Measurements from ENCODE around the gene NUP160.

NUP160 gene, protein sequence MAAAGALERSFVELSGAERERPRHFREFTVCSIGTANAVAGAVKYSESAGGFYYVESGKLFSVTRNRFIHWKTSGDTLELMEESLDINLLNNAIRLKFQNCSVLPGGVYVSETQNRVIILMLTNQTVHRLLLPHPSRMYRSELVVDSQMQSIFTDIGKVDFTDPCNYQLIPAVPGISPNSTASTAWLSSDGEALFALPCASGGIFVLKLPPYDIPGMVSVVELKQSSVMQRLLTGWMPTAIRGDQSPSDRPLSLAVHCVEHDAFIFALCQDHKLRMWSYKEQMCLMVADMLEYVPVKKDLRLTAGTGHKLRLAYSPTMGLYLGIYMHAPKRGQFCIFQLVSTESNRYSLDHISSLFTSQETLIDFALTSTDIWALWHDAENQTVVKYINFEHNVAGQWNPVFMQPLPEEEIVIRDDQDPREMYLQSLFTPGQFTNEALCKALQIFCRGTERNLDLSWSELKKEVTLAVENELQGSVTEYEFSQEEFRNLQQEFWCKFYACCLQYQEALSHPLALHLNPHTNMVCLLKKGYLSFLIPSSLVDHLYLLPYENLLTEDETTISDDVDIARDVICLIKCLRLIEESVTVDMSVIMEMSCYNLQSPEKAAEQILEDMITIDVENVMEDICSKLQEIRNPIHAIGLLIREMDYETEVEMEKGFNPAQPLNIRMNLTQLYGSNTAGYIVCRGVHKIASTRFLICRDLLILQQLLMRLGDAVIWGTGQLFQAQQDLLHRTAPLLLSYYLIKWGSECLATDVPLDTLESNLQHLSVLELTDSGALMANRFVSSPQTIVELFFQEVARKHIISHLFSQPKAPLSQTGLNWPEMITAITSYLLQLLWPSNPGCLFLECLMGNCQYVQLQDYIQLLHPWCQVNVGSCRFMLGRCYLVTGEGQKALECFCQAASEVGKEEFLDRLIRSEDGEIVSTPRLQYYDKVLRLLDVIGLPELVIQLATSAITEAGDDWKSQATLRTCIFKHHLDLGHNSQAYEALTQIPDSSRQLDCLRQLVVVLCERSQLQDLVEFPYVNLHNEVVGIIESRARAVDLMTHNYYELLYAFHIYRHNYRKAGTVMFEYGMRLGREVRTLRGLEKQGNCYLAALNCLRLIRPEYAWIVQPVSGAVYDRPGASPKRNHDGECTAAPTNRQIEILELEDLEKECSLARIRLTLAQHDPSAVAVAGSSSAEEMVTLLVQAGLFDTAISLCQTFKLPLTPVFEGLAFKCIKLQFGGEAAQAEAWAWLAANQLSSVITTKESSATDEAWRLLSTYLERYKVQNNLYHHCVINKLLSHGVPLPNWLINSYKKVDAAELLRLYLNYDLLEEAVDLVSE (N-terminal part only)

DNA sequence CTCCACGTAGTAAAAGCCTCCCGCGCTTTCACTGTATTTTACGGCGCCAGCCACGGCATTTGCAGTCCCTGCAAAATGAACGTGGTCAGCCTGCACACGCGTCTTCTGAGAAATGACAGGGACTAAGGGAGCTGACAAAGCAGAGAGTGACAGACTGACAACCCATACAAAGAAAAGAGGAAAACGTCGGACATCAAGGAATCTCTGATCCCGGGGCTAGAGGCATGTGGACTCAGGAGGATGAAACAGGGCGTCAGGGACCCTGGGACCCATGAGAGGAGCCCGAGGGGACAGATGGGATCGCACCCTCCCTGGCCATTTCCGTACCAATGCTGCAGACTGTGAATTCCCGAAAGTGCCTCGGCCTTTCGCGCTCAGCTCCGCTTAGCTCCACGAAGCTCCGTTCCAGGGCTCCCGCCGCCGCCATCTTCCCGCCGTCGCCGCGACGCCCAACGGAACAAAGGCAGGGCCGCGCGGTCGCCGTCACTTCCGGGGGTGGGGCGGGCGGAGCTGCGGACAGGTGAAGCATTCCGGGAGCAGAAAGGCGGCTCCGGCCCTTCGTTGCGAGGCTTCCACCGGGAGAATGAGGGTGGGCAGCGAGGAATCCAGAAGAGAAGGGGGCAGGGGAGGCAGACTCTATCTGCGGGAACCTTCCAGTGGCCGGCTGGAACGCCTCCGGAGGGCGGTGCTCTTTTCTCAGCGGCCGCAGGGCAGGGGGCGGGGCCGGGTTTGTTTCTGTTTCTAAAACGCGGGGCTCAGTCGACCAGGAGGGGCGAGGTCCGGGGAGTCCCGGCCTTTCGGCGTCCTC is at the start of gene NUP160:
Gene NUP160 (minus strand): TSS at position 459 of the 808 bp plus-strand sequence. CDS start 32 bp downstream, at position 427.
- TF ChIP-seq TAF1 (IDR thresholded peaks at IDR 0.05; ENCODE audit: low read depth): peak; percentile 94
- peak; percentile 42; the same call in 1 of the 2 replicates for TF ChIP-seq ZBTB7A (IDR thresholded peaks at IDR 0.05; ENCODE audit: low read depth)
- TF ChIP-seq, protein P1, sequence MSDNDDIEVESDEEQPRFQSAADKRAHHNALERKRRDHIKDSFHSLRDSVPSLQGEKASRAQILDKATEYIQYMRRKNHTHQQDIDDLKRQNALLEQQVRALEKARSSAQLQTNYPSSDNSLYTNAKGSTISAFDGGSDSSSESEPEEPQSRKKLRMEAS (IDR thresholded peaks at IDR 0.05): peak; percentile 87
- TF ChIP-seq YY1 (IDR thresholded peaks at IDR 0.05; ENCODE audit: low read depth): peak; percentile 96
- TF ChIP-seq TEAD4 (IDR thresholded peaks at IDR 0.05): peak; percentile 35
- peak; percentile 82 for TF ChIP-seq CREB1 (IDR thresholded peaks at IDR 0.05; ENCODE audit: low read depth)
- no peak for TF ChIP-seq NFIC (IDR thresholded peaks at IDR 0.05)
- peak; percentile 58; the same call in 1 of the 2 replicates for TF ChIP-seq TCF12 (IDR thresholded peaks at IDR 0.05; ENCODE audit: low read depth)
- no peak for TF ChIP-seq FOXM1 (IDR thresholded peaks at IDR 0.05; ENCODE audit: borderline replicate concordance, low read depth)

DNA sequence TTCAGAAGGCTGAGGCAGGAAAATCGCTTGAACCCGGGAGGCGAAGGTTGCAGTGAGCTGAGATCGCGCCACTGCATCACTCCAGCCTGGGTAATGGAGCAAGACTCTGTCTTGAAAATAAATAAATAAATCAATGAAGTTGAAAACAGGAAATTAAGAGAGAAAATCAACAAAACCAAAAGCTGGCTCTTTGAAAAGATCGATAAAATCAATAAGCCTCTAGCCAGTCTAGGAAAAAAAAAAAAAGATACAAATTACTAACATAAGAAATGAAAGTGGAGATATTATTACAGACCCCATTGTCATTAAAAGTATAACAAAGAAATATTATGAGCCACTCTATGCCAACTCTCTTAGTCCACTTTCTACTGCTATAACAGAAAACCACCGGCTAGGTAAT is 48.0 kb upstream of the NUP160 start:
- TF ChIP-seq RAD21 (IDR thresholded peaks at IDR 0.05; ENCODE audit: low read depth) (no peak), EP300 (IDR thresholded peaks at IDR 0.05; ENCODE audit: borderline replicate concordance) (no peak), CREB1 (IDR thresholded peaks at IDR 0.05; ENCODE audit: low read depth) (no peak), TEAD4 (IDR thresholded peaks at IDR 0.05) (no peak), ZBTB7A (IDR thresholded peaks at IDR 0.05; ENCODE audit: low read depth) (no peak), CEBPB (IDR thresholded peaks at IDR 0.05) (no peak), NFIC (IDR thresholded peaks at IDR 0.05) (no peak), YY1 (IDR thresholded peaks at IDR 0.05; ENCODE audit: low read depth) (no peak), TCF12 (IDR thresholded peaks at IDR 0.05; ENCODE audit: low read depth) (no peak), FOXM1 (IDR thresholded peaks at IDR 0.05; ENCODE audit: borderline replicate concordance, low read depth) (no peak), EGR1 (IDR thresholded peaks at IDR 0.05) (no peak), TAF1 (IDR thresholded peaks at IDR 0.05; ENCODE audit: low read depth) (no peak)
- TF ChIP-seq, protein P1 (IDR thresholded peaks at IDR 0.05): no peak
- TF ChIP-seq, protein P2, sequence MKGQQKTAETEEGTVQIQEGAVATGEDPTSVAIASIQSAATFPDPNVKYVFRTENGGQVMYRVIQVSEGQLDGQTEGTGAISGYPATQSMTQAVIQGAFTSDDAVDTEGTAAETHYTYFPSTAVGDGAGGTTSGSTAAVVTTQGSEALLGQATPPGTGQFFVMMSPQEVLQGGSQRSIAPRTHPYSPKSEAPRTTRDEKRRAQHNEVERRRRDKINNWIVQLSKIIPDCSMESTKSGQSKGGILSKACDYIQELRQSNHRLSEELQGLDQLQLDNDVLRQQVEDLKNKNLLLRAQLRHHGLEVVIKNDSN (IDR thresholded peaks at IDR 0.05): no peak
- TF ChIP-seq, protein P3, sequence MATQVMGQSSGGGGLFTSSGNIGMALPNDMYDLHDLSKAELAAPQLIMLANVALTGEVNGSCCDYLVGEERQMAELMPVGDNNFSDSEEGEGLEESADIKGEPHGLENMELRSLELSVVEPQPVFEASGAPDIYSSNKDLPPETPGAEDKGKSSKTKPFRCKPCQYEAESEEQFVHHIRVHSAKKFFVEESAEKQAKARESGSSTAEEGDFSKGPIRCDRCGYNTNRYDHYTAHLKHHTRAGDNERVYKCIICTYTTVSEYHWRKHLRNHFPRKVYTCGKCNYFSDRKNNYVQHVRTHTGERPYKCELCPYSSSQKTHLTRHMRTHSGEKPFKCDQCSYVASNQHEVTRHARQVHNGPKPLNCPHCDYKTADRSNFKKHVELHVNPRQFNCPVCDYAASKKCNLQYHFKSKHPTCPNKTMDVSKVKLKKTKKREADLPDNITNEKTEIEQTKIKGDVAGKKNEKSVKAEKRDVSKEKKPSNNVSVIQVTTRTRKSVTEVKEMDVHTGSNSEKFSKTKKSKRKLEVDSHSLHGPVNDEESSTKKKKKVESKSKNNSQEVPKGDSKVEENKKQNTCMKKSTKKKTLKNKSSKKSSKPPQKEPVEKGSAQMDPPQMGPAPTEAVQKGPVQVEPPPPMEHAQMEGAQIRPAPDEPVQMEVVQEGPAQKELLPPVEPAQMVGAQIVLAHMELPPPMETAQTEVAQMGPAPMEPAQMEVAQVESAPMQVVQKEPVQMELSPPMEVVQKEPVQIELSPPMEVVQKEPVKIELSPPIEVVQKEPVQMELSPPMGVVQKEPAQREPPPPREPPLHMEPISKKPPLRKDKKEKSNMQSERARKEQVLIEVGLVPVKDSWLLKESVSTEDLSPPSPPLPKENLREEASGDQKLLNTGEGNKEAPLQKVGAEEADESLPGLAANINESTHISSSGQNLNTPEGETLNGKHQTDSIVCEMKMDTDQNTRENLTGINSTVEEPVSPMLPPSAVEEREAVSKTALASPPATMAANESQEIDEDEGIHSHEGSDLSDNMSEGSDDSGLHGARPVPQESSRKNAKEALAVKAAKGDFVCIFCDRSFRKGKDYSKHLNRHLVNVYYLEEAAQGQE (IDR thresholded peaks at IDR 0.05; ENCODE audit: low read depth): no peak

DNA sequence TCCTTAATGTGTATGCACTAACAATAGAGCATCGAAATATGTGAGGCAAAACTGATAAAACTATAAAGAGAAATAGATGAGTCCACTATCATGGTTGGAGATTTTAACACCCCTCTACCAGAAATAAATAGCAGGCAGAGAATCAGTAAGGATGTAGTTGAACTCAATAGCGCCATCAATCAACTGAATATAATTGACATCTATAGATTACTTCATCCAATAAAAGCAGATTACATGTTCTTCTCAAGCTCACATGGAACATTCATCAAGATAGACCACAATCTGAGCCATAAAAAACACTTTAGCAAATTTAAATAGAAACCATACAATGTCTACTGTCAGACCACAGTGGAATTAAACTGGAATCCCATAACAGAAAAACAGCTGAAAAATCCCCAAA is 46.9 kb upstream of the NUP160 start:
- TF ChIP-seq TEAD4 (IDR thresholded peaks at IDR 0.05) (no peak), ZBTB7A (IDR thresholded peaks at IDR 0.05; ENCODE audit: low read depth) (no peak), FOXM1 (IDR thresholded peaks at IDR 0.05; ENCODE audit: borderline replicate concordance, low read depth) (no peak), TAF1 (IDR thresholded peaks at IDR 0.05; ENCODE audit: low read depth) (no peak), YY1 (IDR thresholded peaks at IDR 0.05; ENCODE audit: low read depth) (no peak), NFIC (IDR thresholded peaks at IDR 0.05) (no peak), TCF12 (IDR thresholded peaks at IDR 0.05; ENCODE audit: low read depth) (no peak), CEBPB (IDR thresholded peaks at IDR 0.05) (no peak), EGR1 (IDR thresholded peaks at IDR 0.05) (no peak), CREB1 (IDR thresholded peaks at IDR 0.05; ENCODE audit: low read depth) (no peak), RAD21 (IDR thresholded peaks at IDR 0.05; ENCODE audit: low read depth) (no peak), EP300 (IDR thresholded peaks at IDR 0.05; ENCODE audit: borderline replicate concordance) (no peak)
- TF ChIP-seq, protein P1 (IDR thresholded peaks at IDR 0.05): no peak
- TF ChIP-seq, protein P3 (IDR thresholded peaks at IDR 0.05; ENCODE audit: low read depth): no peak
- TF ChIP-seq, protein P2 (IDR thresholded peaks at IDR 0.05): no peak
